Measurements from ENCODE around the gene DGKZ. TPM values are rescaled to one million over a fixed set of nuclear protein-coding genes. Genes with fewer than 3 reads are reported as not detected.

The DGKZ gene
- total and polyA plus RNA-seq, 10 of the 15 experiments (the other 5 are each of a cell fraction or from before 2014, with no cell fraction given): 0.50 to 78.4 (median 39.5) TPM

DNA sequence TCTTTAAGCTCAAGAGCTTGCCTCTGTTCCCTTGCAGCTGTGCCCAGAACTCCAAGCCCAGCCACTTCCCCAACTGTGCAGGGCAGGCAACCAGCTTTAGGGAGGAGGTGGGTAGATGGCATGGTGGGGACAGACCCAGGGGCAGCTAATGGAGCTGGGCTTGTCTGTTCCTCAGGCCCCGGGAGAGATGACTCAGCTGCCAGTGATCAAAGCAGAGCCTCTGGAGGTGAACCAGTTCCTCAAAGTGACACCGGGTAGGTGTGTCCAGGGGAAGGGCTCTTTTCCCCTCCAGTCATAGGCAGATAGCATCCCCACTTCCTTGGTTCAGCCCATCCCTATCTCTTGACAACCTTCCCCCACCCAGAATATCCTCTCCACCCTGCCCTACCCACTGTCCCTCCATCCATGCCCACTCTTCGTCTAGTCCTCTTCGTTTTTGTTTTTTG is 37.4 kb upstream of the DGKZ start (continued):
- TF ChIP-seq, protein P1, sequence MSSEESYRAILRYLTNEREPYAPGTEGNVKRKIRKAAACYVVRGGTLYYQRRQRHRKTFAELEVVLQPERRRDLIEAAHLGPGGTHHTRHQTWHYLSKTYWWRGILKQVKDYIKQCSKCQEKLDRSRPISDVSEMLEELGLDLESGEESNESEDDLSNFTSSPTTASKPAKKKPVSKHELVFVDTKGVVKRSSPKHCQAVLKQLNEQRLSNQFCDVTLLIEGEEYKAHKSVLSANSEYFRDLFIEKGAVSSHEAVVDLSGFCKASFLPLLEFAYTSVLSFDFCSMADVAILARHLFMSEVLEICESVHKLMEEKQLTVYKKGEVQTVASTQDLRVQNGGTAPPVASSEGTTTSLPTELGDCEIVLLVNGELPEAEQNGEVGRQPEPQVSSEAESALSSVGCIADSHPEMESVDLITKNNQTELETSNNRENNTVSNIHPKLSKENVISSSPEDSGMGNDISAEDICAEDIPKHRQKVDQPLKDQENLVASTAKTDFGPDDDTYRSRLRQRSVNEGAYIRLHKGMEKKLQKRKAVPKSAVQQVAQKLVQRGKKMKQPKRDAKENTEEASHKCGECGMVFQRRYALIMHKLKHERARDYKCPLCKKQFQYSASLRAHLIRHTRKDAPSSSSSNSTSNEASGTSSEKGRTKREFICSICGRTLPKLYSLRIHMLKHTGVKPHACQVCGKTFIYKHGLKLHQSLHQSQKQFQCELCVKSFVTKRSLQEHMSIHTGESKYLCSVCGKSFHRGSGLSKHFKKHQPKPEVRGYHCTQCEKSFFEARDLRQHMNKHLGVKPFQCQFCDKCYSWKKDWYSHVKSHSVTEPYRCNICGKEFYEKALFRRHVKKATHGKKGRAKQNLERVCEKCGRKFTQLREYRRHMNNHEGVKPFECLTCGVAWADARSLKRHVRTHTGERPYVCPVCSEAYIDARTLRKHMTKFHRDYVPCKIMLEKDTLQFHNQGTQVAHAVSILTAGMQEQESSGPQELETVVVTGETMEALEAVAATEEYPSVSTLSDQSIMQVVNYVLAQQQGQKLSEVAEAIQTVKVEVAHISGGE (CRISPR knock-in tag; IDR thresholded peaks at IDR 0.05): no peak
- TF ChIP-seq WRNIP1 (IDR thresholded peaks at IDR 0.05; ENCODE audit: borderline replicate concordance, low read depth, low read length) (no peak), NFYA (IDR thresholded peaks at IDR 0.05; ENCODE audit: borderline replicate concordance, low read depth, low read length) (no peak), TARDBP (IDR thresholded peaks at IDR 0.05; ENCODE audit: borderline replicate concordance) (no peak), IKZF2 (IDR thresholded peaks at IDR 0.05) (0 out of 4 replicates have a peak, but pooled peaks of 1 of the 2 experiments have one; percentile 15), MYB (IDR thresholded peaks at IDR 0.05; ENCODE audit: borderline replicate concordance, low read depth, low read length) (no peak), ZNF274 (IDR thresholded peaks at IDR 0.05; ENCODE audit: insufficient read depth, insufficient read length) (no peak), ZNF622 (IDR thresholded peaks at IDR 0.05) (no peak), NFIC (IDR thresholded peaks at IDR 0.05; ENCODE audit: low read depth, low read length) (no peak), ZSCAN29 (IDR thresholded peaks at IDR 0.05) (no peak), ZNF217 (IDR thresholded peaks at IDR 0.05) (no peak)
- TF ChIP-seq, protein P2, sequence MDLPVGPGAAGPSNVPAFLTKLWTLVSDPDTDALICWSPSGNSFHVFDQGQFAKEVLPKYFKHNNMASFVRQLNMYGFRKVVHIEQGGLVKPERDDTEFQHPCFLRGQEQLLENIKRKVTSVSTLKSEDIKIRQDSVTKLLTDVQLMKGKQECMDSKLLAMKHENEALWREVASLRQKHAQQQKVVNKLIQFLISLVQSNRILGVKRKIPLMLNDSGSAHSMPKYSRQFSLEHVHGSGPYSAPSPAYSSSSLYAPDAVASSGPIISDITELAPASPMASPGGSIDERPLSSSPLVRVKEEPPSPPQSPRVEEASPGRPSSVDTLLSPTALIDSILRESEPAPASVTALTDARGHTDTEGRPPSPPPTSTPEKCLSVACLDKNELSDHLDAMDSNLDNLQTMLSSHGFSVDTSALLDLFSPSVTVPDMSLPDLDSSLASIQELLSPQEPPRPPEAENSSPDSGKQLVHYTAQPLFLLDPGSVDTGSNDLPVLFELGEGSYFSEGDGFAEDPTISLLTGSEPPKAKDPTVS (IDR thresholded peaks at IDR 0.05; ENCODE audit: low read depth, low read length): no peak
- TF ChIP-seq, protein P3, sequence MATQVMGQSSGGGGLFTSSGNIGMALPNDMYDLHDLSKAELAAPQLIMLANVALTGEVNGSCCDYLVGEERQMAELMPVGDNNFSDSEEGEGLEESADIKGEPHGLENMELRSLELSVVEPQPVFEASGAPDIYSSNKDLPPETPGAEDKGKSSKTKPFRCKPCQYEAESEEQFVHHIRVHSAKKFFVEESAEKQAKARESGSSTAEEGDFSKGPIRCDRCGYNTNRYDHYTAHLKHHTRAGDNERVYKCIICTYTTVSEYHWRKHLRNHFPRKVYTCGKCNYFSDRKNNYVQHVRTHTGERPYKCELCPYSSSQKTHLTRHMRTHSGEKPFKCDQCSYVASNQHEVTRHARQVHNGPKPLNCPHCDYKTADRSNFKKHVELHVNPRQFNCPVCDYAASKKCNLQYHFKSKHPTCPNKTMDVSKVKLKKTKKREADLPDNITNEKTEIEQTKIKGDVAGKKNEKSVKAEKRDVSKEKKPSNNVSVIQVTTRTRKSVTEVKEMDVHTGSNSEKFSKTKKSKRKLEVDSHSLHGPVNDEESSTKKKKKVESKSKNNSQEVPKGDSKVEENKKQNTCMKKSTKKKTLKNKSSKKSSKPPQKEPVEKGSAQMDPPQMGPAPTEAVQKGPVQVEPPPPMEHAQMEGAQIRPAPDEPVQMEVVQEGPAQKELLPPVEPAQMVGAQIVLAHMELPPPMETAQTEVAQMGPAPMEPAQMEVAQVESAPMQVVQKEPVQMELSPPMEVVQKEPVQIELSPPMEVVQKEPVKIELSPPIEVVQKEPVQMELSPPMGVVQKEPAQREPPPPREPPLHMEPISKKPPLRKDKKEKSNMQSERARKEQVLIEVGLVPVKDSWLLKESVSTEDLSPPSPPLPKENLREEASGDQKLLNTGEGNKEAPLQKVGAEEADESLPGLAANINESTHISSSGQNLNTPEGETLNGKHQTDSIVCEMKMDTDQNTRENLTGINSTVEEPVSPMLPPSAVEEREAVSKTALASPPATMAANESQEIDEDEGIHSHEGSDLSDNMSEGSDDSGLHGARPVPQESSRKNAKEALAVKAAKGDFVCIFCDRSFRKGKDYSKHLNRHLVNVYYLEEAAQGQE (IDR thresholded peaks at IDR 0.05; ENCODE audit: low read depth, low read length): no peak
- TF ChIP-seq, protein P4, sequence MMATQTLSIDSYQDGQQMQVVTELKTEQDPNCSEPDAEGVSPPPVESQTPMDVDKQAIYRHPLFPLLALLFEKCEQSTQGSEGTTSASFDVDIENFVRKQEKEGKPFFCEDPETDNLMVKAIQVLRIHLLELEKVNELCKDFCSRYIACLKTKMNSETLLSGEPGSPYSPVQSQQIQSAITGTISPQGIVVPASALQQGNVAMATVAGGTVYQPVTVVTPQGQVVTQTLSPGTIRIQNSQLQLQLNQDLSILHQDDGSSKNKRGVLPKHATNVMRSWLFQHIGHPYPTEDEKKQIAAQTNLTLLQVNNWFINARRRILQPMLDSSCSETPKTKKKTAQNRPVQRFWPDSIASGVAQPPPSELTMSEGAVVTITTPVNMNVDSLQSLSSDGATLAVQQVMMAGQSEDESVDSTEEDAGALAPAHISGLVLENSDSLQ (IDR thresholded peaks at IDR 0.05): peak; percentile 35; the same call in 1 of the 2 replicates
- TF ChIP-seq, protein P5, sequence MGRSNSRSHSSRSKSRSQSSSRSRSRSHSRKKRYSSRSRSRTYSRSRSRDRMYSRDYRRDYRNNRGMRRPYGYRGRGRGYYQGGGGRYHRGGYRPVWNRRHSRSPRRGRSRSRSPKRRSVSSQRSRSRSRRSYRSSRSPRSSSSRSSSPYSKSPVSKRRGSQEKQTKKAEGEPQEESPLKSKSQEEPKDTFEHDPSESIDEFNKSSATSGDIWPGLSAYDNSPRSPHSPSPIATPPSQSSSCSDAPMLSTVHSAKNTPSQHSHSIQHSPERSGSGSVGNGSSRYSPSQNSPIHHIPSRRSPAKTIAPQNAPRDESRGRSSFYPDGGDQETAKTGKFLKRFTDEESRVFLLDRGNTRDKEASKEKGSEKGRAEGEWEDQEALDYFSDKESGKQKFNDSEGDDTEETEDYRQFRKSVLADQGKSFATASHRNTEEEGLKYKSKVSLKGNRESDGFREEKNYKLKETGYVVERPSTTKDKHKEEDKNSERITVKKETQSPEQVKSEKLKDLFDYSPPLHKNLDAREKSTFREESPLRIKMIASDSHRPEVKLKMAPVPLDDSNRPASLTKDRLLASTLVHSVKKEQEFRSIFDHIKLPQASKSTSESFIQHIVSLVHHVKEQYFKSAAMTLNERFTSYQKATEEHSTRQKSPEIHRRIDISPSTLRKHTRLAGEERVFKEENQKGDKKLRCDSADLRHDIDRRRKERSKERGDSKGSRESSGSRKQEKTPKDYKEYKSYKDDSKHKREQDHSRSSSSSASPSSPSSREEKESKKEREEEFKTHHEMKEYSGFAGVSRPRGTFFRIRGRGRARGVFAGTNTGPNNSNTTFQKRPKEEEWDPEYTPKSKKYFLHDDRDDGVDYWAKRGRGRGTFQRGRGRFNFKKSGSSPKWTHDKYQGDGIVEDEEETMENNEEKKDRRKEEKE (IDR thresholded peaks at IDR 0.05): no peak

Measured in GM12878 (cell line).